HUES48 (cell line): ENCODE measurements around the gene HMBS.
A peak's percentile ranks its signal among the peaks of the same experiment; 100 is the strongest.

Experiments used
- H3K27ac ChIP-seq: one replicate; pipeline ENCODE4 v1.7.0; 2013; ENCODE audit warnings: low read depth, low read length, inconsistent platforms
- H3K27me3 ChIP-seq: 2 replicates; pipeline ENCODE4 v1.6.1; 2013; ENCODE audit warnings: mild to moderate bottlenecking, low read length; ENCODE audit not compliant: control insufficient read depth, insufficient read depth
- H3K36me3 ChIP-seq: 2 replicates; pipeline ENCODE4 v1.6.1; 2013; ENCODE audit warnings: low read length; ENCODE audit not compliant: control insufficient read depth, insufficient read depth
- H3K4me1 ChIP-seq: 2 replicates; pipeline ENCODE4 v1.6.1; 2013; ENCODE audit warnings: mild to moderate bottlenecking, low read length; ENCODE audit not compliant: control insufficient read depth, insufficient read depth
- H3K4me3 ChIP-seq: 2 replicates; pipeline ENCODE4 v1.5.1; 2013; ENCODE audit warnings: mild to moderate bottlenecking, low read depth, low read length
- H3K9ac ChIP-seq: 2 replicates; pipeline ENCODE4 v1.6.1; 2013; ENCODE audit warnings: mild to moderate bottlenecking, low read depth, low read length, moderate library complexity
- H3K9me3 ChIP-seq: 2 replicates; pipeline ENCODE4 v1.6.1; 2013; ENCODE audit warnings: low read length; ENCODE audit not compliant: control insufficient read depth, insufficient read depth

Gene HMBS

GRCh38 chr11:119067371-119068222 lies 17.1 kb upstream of the HMBS start, which contains the start of gene VPS11:
VPS11 (plus strand) TSS chr11:119067818; CDS start chr11:119067824, 6 bp downstream.
- no peaks in the 10 kb centered on the region for H3K9me3 ChIP-seq
- H3K4me3 ChIP-seq = peak within 1 kb of the TSS; percentile 94
- H3K36me3 ChIP-seq = peaks cover 26% of the 10 kb centered on the region
- H3K27me3 ChIP-seq = no peaks in the 10 kb centered on the region
- H3K4me1 ChIP-seq = no peaks in the 10 kb centered on the region
- H3K9ac ChIP-seq = peak within 1 kb of the TSS; percentile 80
- H3K27ac ChIP-seq = peak within 1 kb of the TSS; percentile 82

- Histone ChIP-seq H3K36me3 (peaks cover 77% of the 10 kb centered on the region), H3K9ac (no peak overlapping the region), H3K4me3 (no peak overlapping the region), H3K27me3 (no peaks in the 10 kb centered on the region), H3K9me3 (no peaks in the 10 kb centered on the region), H3K4me1 (no peaks in the 10 kb centered on the region), H3K27ac (no peak overlapping the region)
Measured at GRCh38 chr11:119077839-119078238, 6.8 kb upstream of the HMBS start.

GRCh38 chr11:119078675-119079420 lies 5.8 kb upstream of the HMBS start:
- Histone ChIP-seq H3K9me3 (no peaks in the 10 kb centered on the region), H3K27ac (no peak overlapping the region), H3K27me3 (no peaks in the 10 kb centered on the region), H3K4me3 (no peak overlapping the region), H3K36me3 (peaks cover 67% of the 10 kb centered on the region), H3K9ac (no peak overlapping the region), H3K4me1 (no peaks in the 10 kb centered on the region)

DNA sequence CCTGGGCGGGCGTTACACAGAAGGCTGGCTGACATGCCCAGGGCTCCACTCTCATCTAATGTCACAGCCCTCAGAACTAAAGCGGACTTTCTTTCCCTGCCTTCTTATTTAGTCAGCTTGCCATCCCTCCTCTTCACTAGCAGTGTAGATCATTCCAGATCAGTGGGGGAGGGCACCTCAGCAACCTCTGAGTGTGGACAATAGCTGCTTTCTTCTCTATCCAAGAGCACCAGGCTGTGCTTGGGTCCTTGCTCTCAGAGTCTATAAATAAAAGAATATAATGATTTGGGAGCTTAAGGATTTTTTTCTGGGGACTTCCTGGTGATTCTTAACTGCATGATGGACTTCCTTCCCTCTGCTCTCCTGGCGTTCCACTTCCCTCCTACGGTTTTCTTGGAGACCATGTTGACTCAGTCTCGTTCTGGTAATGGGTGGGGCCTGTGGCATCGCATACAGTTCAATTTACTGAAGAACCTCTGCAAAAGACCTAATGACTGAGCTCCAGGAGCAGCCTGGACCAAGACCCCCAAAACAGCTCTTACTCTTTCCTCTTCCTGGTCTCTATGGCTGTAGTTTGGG lies 2.9 kb upstream of the HMBS start:
- no peaks in the 10 kb centered on the region for H3K9me3 ChIP-seq
- no peaks in the 10 kb centered on the region for H3K27me3 ChIP-seq
- H3K4me1 ChIP-seq = peaks cover 7% of the 10 kb centered on the region; the same call in 1 of the 2 replicates
- peaks cover 53% of the 10 kb centered on the region for H3K36me3 ChIP-seq
- no peak overlapping the region for H3K27ac ChIP-seq
- H3K4me3 ChIP-seq = no peak overlapping the region
- no peak overlapping the region for H3K9ac ChIP-seq

GRCh38 chr11:119085437-119085847 lies 761 bp downstream of the HMBS start:
- H3K9me3 ChIP-seq = no peaks in the 10 kb centered on the region
- H3K27me3 ChIP-seq = no peaks in the 10 kb centered on the region
- peak overlapping the region; percentile 93 for H3K4me3 ChIP-seq
- peaks cover 7% of the 10 kb centered on the region; the same call in 1 of the 2 replicates for H3K4me1 ChIP-seq
- peak overlapping the region; percentile 96 for H3K9ac ChIP-seq
- H3K36me3 ChIP-seq = peaks cover 36% of the 10 kb centered on the region
- peak overlapping the region; percentile 98 for H3K27ac ChIP-seq

GRCh38 chr11:119087123-119087522 lies 2.4 kb downstream of the HMBS start:
- no peak overlapping the region for H3K9ac ChIP-seq
- H3K27ac ChIP-seq = no peak overlapping the region
- H3K27me3 ChIP-seq = no peaks in the 10 kb centered on the region
- no peaks in the 10 kb centered on the region for H3K9me3 ChIP-seq
- H3K36me3 ChIP-seq = peaks cover 33% of the 10 kb centered on the region
- peaks cover 7% of the 10 kb centered on the region; the same call in 1 of the 2 replicates for H3K4me1 ChIP-seq
- H3K4me3 ChIP-seq = no peak overlapping the region

- H3K27me3 ChIP-seq = no peaks in the 10 kb centered on the region
- H3K9me3 ChIP-seq = no peaks in the 10 kb centered on the region
- no peak overlapping the region for H3K9ac ChIP-seq
- H3K4me3 ChIP-seq = no peak overlapping the region
- H3K36me3 ChIP-seq = peaks cover 35% of the 10 kb centered on the region
- no peak overlapping the region for H3K27ac ChIP-seq
- peaks cover 10% of the 10 kb centered on the region for H3K4me1 ChIP-seq
Measured at GRCh38 chr11:119087747-119088241, 3.1 kb downstream of the HMBS start.

GRCh38 chr11:119088406-119088805 lies 3.7 kb downstream of the HMBS start:
- no peak overlapping the region for H3K27ac ChIP-seq
- peaks cover 41% of the 10 kb centered on the region for H3K36me3 ChIP-seq
- H3K4me1 ChIP-seq = peaks cover 16% of the 10 kb centered on the region
- H3K4me3 ChIP-seq = no peak overlapping the region
- H3K27me3 ChIP-seq = no peaks in the 10 kb centered on the region
- H3K9ac ChIP-seq = no peak overlapping the region
- no peaks in the 10 kb centered on the region for H3K9me3 ChIP-seq

- Histone ChIP-seq H3K27me3 (no peaks in the 10 kb centered on the region), H3K4me1 (peaks cover 16% of the 10 kb centered on the region), H3K4me3 (no peak overlapping the region), H3K36me3 (peaks cover 48% of the 10 kb centered on the region), H3K9ac (no peak overlapping the region), H3K9me3 (no peaks in the 10 kb centered on the region), H3K27ac (no peak overlapping the region)
Measured at GRCh38 chr11:119089319-119089718, 4.6 kb downstream of the HMBS start.

- Histone ChIP-seq H3K27me3 (no peaks in the 10 kb centered on the region), H3K4me3 (no peak overlapping the region), H3K27ac (no peak overlapping the region), H3K36me3 (peaks cover 50% of the 10 kb centered on the region), H3K9me3 (no peaks in the 10 kb centered on the region), H3K4me1 (peaks cover 10% of the 10 kb centered on the region; the same call in 1 of the 2 replicates), H3K9ac (no peak overlapping the region)
Measured at GRCh38 chr11:119091178-119091577, 6.5 kb downstream of the HMBS start.
